HG02571 (cell line): ENCODE data around the gene SCLT1.

Experiments used
- ATAC-seq: cut with Tn5 transposase; IDR thresholded peaks from one replicate; pipeline ENCODE4 v1.9.1; 2021; ENCODE audit warnings: mild to moderate bottlenecking, moderate library complexity; ENCODE audit not compliant: unreplicated experiment

The SCLT1 gene

DNA sequence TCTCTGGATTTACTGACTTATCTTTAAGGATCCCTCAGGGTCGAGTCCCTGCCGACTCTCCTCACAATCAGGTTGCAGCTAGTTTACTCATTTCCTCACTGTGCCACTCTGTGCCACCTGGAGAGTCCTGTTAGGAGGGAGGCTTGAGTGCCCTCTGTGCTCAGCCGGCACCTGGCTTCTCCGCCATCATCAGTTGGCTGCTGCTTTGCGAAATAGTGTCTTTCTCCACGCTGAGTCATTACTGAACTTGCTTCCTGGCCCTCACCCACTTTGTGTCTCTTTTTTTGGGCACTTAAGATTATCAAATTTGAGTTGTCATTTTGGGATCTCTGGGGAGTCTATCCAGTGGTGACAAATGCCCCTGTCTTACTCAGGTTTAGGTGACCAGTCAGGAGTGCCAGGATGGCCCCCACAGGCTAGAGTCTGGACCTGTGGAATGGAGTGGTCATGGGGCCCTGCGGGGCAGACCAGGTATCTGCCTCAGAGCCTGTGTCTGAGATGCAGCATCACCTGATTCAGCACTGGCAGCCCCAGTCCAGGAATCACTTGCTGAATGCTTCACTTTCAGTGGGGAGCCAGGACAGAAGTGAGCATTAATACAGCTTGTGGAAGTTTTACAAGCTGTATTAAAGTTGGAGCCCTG, 246.1 kb downstream of the SCLT1 start:
- no peak for ATAC-seq

DNA sequence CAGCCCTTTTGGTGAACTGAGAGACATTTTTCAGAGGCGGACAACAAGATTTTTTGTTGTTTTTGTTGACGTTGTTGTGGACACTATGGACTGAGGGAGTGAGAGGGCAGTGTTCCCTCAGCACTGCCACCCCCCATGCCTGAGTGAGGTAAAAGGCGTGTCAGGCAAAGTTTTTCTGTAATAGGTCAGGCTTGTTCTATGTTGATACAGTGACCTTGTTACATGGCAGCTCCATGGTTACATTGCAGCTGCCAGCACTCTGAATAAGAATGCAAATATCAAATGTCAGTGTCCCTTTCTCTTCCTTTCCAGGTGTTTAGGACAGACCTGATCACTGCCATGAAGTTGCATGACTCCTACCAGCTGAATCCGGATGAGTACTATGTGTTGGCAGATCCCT, 247.3 kb downstream of the SCLT1 start:
- no peak for ATAC-seq

DNA sequence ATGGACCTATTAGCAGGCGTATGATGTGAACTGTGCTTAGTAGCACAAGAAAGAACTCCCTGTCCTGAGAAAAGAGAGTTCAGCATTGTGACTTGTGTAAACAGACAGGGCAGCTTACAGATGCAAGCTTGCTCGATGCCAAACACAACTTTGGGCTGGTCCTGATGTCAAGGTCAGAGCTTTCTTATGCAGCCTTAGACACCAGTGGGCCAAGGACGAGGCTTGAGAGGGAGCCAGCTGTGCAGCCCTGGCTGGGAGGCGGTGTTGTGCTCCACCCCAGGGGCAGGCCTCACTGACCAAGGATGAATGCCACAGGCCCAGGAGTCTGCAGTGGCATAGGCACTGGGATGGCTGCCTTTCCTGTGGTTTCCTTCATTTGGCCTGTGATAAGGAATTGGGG, 248.4 kb downstream of the SCLT1 start:
- ATAC-seq: no peak

DNA sequence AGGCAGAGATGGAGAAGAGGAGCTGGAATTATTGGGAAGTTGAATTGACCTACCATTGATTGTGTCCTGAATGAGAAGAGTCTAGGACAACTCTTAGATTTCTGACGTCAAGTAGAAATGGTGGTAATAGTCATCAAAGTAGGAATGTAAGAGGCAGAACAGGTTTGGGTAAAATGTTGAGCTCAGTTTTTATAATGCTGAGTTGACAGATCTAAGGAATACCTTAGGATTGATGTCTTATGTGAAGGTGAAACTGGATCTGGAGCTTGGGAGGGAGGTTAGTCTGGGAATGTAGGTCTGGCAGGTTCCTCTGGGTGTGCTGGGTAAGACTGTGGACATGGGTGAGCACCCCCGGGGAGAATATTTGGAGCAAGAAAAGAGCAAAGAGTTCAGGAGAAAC, 251.9 kb downstream of the SCLT1 start:
- ATAC-seq: no peak

DNA sequence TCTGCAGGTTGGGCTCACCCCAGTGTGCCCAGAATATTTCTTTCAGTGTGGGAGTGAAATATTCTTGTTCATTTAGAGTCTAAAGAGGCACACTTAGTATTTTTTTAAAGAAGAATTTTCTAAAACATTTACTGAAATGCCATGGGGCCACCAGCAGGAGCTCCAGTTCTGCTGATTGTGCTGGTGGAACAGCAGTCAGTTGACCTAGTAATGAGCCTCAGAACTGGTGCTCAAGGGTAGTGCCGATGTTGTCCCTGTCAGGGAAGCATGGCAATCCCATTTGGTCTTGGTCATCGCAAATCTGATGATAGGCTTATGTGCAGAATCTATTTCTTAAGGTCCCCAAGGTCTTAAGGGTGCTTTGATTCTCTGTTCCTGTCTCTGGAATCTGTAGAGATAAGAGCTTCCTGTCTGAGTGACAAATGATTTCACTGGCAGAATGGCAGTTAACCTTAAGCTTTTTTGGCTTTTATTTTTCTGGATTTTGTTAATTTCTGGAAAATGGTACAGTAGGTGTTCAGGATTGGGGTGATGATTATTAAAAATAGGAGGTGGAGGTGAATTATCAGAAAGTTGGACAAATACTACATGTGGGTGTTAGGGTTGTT, 252.5 kb downstream of the SCLT1 start:
- ATAC-seq: no peak

DNA sequence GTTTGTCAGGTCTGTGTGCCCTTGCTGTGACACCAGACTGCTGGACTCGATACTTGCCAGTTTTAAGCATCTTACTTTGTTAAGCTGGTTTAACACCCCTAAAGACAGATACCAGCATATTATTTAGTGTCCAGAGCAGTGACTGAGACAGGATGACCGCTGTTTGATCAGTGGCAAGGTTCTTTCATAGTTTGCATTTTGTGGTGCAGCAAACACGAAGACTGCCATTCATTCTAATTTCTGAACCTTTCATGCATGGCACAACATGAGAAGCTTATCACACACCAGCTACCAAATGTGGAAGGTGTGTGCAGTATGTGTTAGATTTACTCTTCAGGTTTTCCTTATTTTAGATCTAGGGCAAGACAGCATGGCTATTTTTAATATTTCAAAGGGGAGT, 255.7 kb downstream of the SCLT1 start:
- no peak for ATAC-seq

DNA sequence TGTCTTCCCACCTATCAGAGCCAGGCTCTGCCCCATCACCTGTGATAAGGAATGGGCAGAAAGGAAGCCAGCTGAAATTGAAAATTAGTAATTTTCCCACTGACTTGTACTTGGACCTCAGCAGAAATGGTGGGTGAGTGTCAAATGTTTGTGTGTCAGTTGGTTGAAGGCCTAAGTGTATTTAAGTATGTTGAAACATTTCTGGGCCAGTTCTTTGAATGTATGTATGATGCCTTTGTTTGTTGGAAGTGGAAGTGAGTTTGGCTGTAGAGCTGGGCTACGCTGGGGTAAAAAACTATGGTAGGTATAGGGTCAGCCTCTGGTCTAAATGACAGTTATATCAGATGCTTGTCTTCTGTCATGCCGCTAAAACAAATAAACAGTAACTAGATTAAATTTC, 256.1 kb downstream of the SCLT1 start:
- ATAC-seq: no peak

DNA sequence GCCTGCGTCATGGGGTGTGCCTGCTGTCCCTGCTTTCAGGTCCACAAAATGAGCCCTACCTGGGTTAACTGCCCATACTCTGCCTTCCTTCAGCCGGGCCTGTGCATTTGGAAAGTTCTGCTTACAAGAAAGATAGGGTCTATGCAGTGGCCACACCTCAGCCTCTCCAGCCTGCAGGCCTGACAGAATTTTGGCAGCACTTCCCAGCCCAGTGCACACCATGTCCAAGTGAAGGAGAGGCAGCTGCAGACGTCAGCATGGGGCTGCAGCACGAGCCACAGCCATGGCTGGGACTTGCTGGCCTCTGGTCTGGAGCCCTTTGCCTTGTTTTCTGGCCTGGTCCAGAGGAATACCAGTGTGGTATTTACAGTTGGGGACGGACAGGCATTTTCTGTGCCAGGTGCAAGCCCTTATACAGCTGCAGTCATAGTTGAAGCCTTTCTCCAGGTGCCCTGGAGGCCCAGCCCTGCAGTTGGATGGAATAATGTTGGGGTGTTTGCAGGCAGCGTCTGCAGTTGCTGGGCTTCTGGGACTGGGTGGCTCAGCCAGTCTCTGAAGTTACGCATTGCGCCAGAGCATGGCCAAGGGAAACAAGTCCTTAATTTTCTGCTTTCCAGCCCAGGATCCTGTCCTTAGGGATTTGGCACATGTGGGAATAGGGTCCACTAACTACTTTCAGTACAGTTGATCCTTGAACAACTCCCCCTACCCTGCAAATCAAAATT, 257.7 kb downstream of the SCLT1 start:
- no peak for ATAC-seq
